ENCODE data around the gene AARS2.

GRCh38 chr6:44277763-44278162, 35.4 kb downstream of the AARS2 start:
- TF ChIP-seq CTCF (IDR thresholded peaks at IDR 0.05) (no peak), POLR2A (IDR thresholded peaks at IDR 0.05) (no peak)
